K562 (cell line): ENCODE data around the gene MYO1E. TPM values are rescaled to one million over a fixed set of nuclear protein-coding genes. Genes with fewer than 3 reads are reported as not detected.

Source experiments
- ERF ChIP-seq: fragments of 450-650 bp; formaldehyde crosslinking; IDR thresholded peaks from 2 replicates; pipeline ENCODE4 v1.4.0; 2020; ENCODE audit warnings: mild to moderate bottlenecking, mixed read lengths
- FOXP1 ChIP-seq: sonication (generic); formaldehyde crosslinking; IDR thresholded peaks from 2 replicates; pipeline ENCODE4 v1.8.0; 2022; ENCODE audit warnings: mild to moderate bottlenecking, missing genetic modification reagents
- FUS ChIP-seq: fragments of 200-400 bp; formaldehyde crosslinking; optimal IDR thresholded peaks from 2 replicates; pipeline ENCODE3; 2017; ENCODE audit warnings: low read depth, low read length
- HDAC6 ChIP-seq: IDR thresholded peaks from 2 replicates; pipeline ENCODE4 v1.6.1; 2012; ENCODE audit warnings: low read depth, mild to moderate bottlenecking, control low read depth, inconsistent platforms, low read length, moderate library complexity
- IFI16 ChIP-seq: fragments of 250-450 bp; sonication (Bioruptor Pico); IDR thresholded peaks from 2 replicates; pipeline ENCODE4 v2.1.2; 2022; ENCODE audit warnings: mild to moderate bottlenecking, inconsistent platforms
- L3MBTL2 ChIP-seq: fragments of 450-650 bp; IDR thresholded peaks from 2 replicates; pipeline ENCODE4 v1.6.1; 2016; ENCODE audit warnings: mild to moderate bottlenecking, moderate library complexity
- NCOA6 ChIP-seq: fragments of 450-650 bp; IDR thresholded peaks from 2 replicates; pipeline ENCODE4 v1.6.1; 2017; ENCODE audit warnings: mild to moderate bottlenecking
- NRF1 ChIP-seq, 2 experiments: fragments of 450-650 bp; IDR thresholded peaks in 1 of 2; conservative IDR thresholded peaks in 1 of 2; 2 replicates each; pipeline ENCODE4 v1.6.1; 2014; ENCODE audit warnings: mild to moderate bottlenecking in 2 of 2
- PRPF4 ChIP-seq: fragments of 200-400 bp; formaldehyde crosslinking; IDR thresholded peaks from one replicate; pipeline ENCODE4 v1.6.1; 2017; ENCODE audit warnings: low read length, low read depth, mild to moderate bottlenecking; ENCODE audit not compliant: insufficient read depth, poor library complexity, severe bottlenecking
- RBM34 ChIP-seq: fragments of 200-400 bp; formaldehyde crosslinking; IDR thresholded peaks from 2 replicates; pipeline ENCODE4 v1.6.1; 2018; ENCODE audit warnings: low read length, borderline replicate concordance; ENCODE audit not compliant: insufficient read depth
- SOX6 ChIP-seq: fragments of 450-650 bp; IDR thresholded peaks from 2 replicates; pipeline ENCODE4 v1.6.1; 2014; ENCODE audit warnings: mild to moderate bottlenecking
- SRSF9 ChIP-seq: fragments of 200-400 bp; formaldehyde crosslinking; IDR thresholded peaks from 2 replicates; pipeline ENCODE4 v1.6.1; 2017; ENCODE audit warnings: low read depth, low read length, borderline replicate concordance
- ZNF263 ChIP-seq: sonication (generic); formaldehyde crosslinking; IDR thresholded peaks from 2 replicates; pipeline ENCODE4 v1.8.0; 2022; ENCODE audit warnings: mild to moderate bottlenecking, missing genetic modification reagents, borderline replicate concordance
- ZNF717 ChIP-seq: fragments of 250-450 bp; sonication (Bioruptor Pico); IDR thresholded peaks from 2 replicates; pipeline ENCODE4 v1.5.0; 2021
- polyA plus RNA-seq, 8 experiments: library from polyadenylated mRNA; depleted of rRNA in 4 of 8; stranded (reverse) in 5 of 8; unstranded in 3 of 8; fragments of >200 nt; fragmentation: Nextera tagmentation in 2 of 8; fragmentation: Illumina TruSeq in 1 of 8; extraction: Ambion mirVana in 2 of 8; extraction: Trizol in 1 of 8; gene quantifications; 2 replicates each; pipeline versions ENCODE4 v1.2.1 to v1.2.3, GENCODE V29; 2011 to 2014; ENCODE audit warnings: inconsistent platforms in 1 of 8, missing spikeins in 1 of 8
- total RNA-seq, 7 experiments: library from RNA; depleted of rRNA in 6 of 7; stranded (reverse); fragments of >200 nt in 6 of 7; fragmentation: Illumina TruSeq in 2 of 7; extraction: Trizol in 2 of 7; gene quantifications; 2 replicates each; pipeline versions ENCODE4 v1.2.1 to v1.2.3, GENCODE V29; 2011 to 2021; ENCODE audit warnings: low replicate concordance in 1 of 7
- TF ChIP-seq, protein P1 (sequence below): fragments of 450-650 bp; conservative IDR thresholded peaks from 2 replicates; pipeline ENCODE4 v1.6.1; 2016; ENCODE audit warnings: missing genetic modification characterization, low read depth, mild to moderate bottlenecking, control low read depth, missing compliant biosample characterization
- TF ChIP-seq, protein P2 (sequence below): fragments of 450-650 bp; IDR thresholded peaks from 2 replicates; pipeline ENCODE4 v1.6.1; 2016; ENCODE audit warnings: borderline replicate concordance

The MYO1E gene
- total and polyA plus RNA-seq, 9 of the 15 experiments (the other 6 are each of a cell fraction or from before 2014, with no cell fraction given) = under 0.01 to 0.44 (median 0.01) TPM; not detected in 6

DNA sequence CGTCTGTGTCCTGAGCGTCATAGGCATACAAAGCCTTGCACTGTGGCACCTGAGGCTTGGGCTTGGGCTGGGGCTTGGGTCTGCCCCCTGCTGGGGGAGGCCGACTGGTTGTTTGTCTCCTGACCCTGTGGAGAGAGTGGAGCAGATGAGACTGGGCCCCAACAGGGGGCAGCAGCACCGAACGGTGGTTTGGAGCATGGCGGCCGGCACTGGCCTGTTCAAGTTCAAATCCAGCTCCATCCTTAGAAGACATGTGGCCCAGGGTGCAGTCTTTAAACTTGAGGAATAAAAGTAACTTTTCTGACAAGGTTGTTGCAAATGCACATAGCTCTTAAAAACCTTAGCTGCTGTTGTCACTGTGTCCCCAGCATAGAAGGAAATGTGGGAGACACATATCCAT, 234.4 kb downstream of the MYO1E start (continued):
- TF ChIP-seq SRSF9 (no peak), FOXP1 (0 out of 2 replicates have a peak, but pooled peaks have one; percentile 45), HDAC6 (no peak), L3MBTL2 (peak; percentile 88), PRPF4 (no peak), FUS (no peak), ERF (CRISPR knock-in tag) (0 out of 2 replicates have a peak, but pooled peaks have one; percentile 43), NCOA6 (no peak), NRF1 (conservative IDR thresholded peaks at IDR 0.05 in 1 of 2, IDR thresholded peaks at IDR 0.05 in 1 of 2) (no peak), ZNF263 (CRISPR knock-in tag) (no peak), SOX6 (no peak), IFI16 (CRISPR knock-in tag) (no peak), ZNF717 (CRISPR knock-in tag) (no peak), RBM34 (no peak)
- TF ChIP-seq, protein P1, sequence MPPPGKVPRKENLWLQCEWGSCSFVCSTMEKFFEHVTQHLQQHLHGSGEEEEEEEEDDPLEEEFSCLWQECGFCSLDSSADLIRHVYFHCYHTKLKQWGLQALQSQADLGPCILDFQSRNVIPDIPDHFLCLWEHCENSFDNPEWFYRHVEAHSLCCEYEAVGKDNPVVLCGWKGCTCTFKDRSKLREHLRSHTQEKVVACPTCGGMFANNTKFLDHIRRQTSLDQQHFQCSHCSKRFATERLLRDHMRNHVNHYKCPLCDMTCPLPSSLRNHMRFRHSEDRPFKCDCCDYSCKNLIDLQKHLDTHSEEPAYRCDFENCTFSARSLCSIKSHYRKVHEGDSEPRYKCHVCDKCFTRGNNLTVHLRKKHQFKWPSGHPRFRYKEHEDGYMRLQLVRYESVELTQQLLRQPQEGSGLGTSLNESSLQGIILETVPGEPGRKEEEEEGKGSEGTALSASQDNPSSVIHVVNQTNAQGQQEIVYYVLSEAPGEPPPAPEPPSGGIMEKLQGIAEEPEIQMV (tag) = no peak
- TF ChIP-seq, protein P2, sequence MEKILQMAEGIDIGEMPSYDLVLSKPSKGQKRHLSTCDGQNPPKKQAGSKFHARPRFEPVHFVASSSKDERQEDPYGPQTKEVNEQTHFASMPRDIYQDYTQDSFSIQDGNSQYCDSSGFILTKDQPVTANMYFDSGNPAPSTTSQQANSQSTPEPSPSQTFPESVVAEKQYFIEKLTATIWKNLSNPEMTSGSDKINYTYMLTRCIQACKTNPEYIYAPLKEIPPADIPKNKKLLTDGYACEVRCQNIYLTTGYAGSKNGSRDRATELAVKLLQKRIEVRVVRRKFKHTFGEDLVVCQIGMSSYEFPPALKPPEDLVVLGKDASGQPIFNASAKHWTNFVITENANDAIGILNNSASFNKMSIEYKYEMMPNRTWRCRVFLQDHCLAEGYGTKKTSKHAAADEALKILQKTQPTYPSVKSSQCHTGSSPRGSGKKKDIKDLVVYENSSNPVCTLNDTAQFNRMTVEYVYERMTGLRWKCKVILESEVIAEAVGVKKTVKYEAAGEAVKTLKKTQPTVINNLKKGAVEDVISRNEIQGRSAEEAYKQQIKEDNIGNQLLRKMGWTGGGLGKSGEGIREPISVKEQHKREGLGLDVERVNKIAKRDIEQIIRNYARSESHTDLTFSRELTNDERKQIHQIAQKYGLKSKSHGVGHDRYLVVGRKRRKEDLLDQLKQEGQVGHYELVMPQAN = no peak
